SK-N-SH (cell line): ENCODE measurements around the gene SNAI3. TPM values are rescaled to one million over a fixed set of nuclear protein-coding genes. Genes with fewer than 3 reads are reported as not detected.

Experiments used
- CTCF ChIA-PET: fragments of 300-600, 350-600 bp; formaldehyde crosslinking; extraction: SDS; loops from one replicate; lab custom pipeline; 2021; lab: Yijun Ruan, JAX
- POLR2A ChIA-PET: fragments of 350-600 bp; sonication (Branson Sonifier 250); formaldehyde crosslinking; extraction: SDS; loops from one replicate; lab custom pipeline; 2020; ENCODE audit warnings: antibody characterized with exemption, inconsistent platforms; lab: Yijun Ruan, JAX
- DNase-seq: peaks from one replicate; pipeline ENCODE4 v3.0.0; 2012
- H2AFZ ChIP-seq: fragments of 200-600 bp; sonication (generic); 2 replicates; pipeline ENCODE4 v1.8.1; 2016; ENCODE audit warnings: antibody characterized with exemption, mild to moderate bottlenecking, low read depth
- H3F3A ChIP-seq: fragments of 200-600 bp; sonication (generic); replicated peaks from 2 replicates; pipeline ENCODE3; 2016; ENCODE audit warnings: antibody characterized with exemption, mild to moderate bottlenecking; ENCODE audit not compliant: insufficient read depth
- H3K27ac ChIP-seq, 2 experiments: fragments of 200-500 bp in 1 of 2; fragments of 200-600 bp in 1 of 2; sonication (Bioruptor generic) in 1 of 2; sonication (generic), shearing (Covaris generic) in 1 of 2; 2 replicates each; pipeline versions ENCODE4 v1.5.1 to v1.6.1; 2014 to 2016; ENCODE audit warnings: low read depth in 2 of 2, inconsistent platforms in 1 of 2, low read length in 1 of 2, mild to moderate bottlenecking in 1 of 2, mixed read lengths in 1 of 2
- H3K27me3 ChIP-seq: fragments of 200-600 bp; sonication (generic), shearing (Covaris generic); 2 replicates; pipeline ENCODE4 v1.6.1; 2016; ENCODE audit warnings: mixed run types; ENCODE audit not compliant: insufficient read depth
- H3K36me3 ChIP-seq, 2 experiments: fragments of 200-500 bp in 1 of 2; fragments of 200-600 bp in 1 of 2; sonication (Bioruptor generic) in 1 of 2; sonication (generic) in 1 of 2; replicated peaks in 1 of 2; 2 replicates each; pipeline versions ENCODE3 to v1.5.1; 2014 to 2016; ENCODE audit warnings: low read length in 1 of 2, mild to moderate bottlenecking in 1 of 2; ENCODE audit not compliant: insufficient read depth in 2 of 2, control insufficient read depth in 1 of 2
- H3K4me1 ChIP-seq, 2 experiments: fragments of 200-500 bp in 1 of 2; fragments of 200-600 bp in 1 of 2; sonication (Bioruptor generic) in 1 of 2; sonication (generic), shearing (Covaris generic) in 1 of 2; 2 replicates each; pipeline versions ENCODE4 v1.5.1 to v1.6.1; 2014 to 2016; ENCODE audit warnings: low read depth in 1 of 2, low read length in 1 of 2, mixed run types in 1 of 2; ENCODE audit not compliant: insufficient read depth in 2 of 2, control insufficient read depth in 1 of 2
- H3K4me2 ChIP-seq: fragments of 200-600 bp; sonication (generic), shearing (Covaris generic); 2 replicates; pipeline ENCODE4 v1.6.1; 2017; ENCODE audit warnings: mixed run types
- H3K4me3 ChIP-seq, 2 experiments: fragments of 200-500 bp in 1 of 2; fragments of 200-600 bp in 1 of 2; sonication (Bioruptor generic) in 1 of 2; sonication (generic), shearing (Covaris generic) in 1 of 2; 2 replicates each; pipeline versions ENCODE4 v1.5.1 to v1.8.1; 2014 to 2016; ENCODE audit warnings: low read depth in 2 of 2, inconsistent platforms in 1 of 2, low read length in 1 of 2, mild to moderate bottlenecking in 1 of 2, mixed read lengths in 1 of 2, moderate library complexity in 1 of 2
- H3K79me2 ChIP-seq: fragments of 200-600 bp; sonication (generic); 2 replicates; pipeline ENCODE4 v1.8.1; 2017; ENCODE audit warnings: mild to moderate bottlenecking; ENCODE audit not compliant: insufficient read depth
- H3K9ac ChIP-seq: fragments of 200-600 bp; sonication (generic); 2 replicates; pipeline ENCODE4 v1.6.1; 2017; ENCODE audit warnings: mixed run types
- H3K9me2 ChIP-seq: fragments of 200-600 bp; sonication (generic); 2 replicates; pipeline ENCODE4 v1.6.1; 2017; ENCODE audit warnings: mixed run types
- H3K9me3 ChIP-seq: fragments of 200-600 bp; sonication (generic); 2 replicates; pipeline ENCODE4 v1.6.1; 2017; ENCODE audit warnings: mixed run types, mild to moderate bottlenecking, moderate library complexity
- H4K20me1 ChIP-seq: fragments of 200-600 bp; sonication (generic); 2 replicates; pipeline ENCODE4 v1.6.1; 2017; ENCODE audit warnings: mild to moderate bottlenecking, mixed run types; ENCODE audit not compliant: insufficient read depth
- CHD2 ChIP-seq: fragments of 150-350 bp; IDR thresholded peaks from 2 replicates; pipeline ENCODE4 v1.6.1; 2018; ENCODE audit warnings: low read length; ENCODE audit not compliant: partially characterized antibody
- CTCF ChIP-seq: fragments of 200-600 bp; sonication (generic); IDR thresholded peaks from 2 replicates; pipeline ENCODE4 v1.6.1; 2017; ENCODE audit warnings: antibody characterized with exemption, mild to moderate bottlenecking, moderate library complexity
- EP300 ChIP-seq, 2 experiments: IDR thresholded peaks; 2 replicates each; pipeline versions ENCODE4 v1.4.0 to v1.6.1; 2012; ENCODE audit warnings: borderline replicate concordance in 1 of 2, low read depth in 1 of 2, low read length in 1 of 2
- EZH2phosphoT487 ChIP-seq: fragments of 200-600 bp; sonication (generic); IDR thresholded peaks from 2 replicates; pipeline ENCODE4 v1.6.1; 2017; ENCODE audit warnings: low read depth, mixed run types, mild to moderate bottlenecking, antibody characterized with exemption, moderate library complexity, borderline replicate concordance
- FOSL2 ChIP-seq: IDR thresholded peaks from 2 replicates; pipeline ENCODE4 v1.4.0; 2012; ENCODE audit warnings: low read depth, mild to moderate bottlenecking, moderate library complexity, borderline replicate concordance
- FOXJ3 ChIP-seq: sonication (generic); formaldehyde crosslinking; IDR thresholded peaks from 2 replicates; pipeline ENCODE4 v1.5.1; 2020; ENCODE audit warnings: mild to moderate bottlenecking, missing genetic modification reagents
- FOXM1 ChIP-seq: IDR thresholded peaks from 2 replicates; pipeline ENCODE4 v1.4.0; 2012; ENCODE audit warnings: low read depth, mild to moderate bottlenecking
- GATA2 ChIP-seq: sonication (generic); formaldehyde crosslinking; IDR thresholded peaks from 2 replicates; pipeline ENCODE4 v1.5.0; 2020; ENCODE audit warnings: mild to moderate bottlenecking, missing genetic modification reagents
- JUND ChIP-seq: IDR thresholded peaks from 2 replicates; pipeline ENCODE4 v1.4.0; 2012
- MAX ChIP-seq: IDR thresholded peaks from 2 replicates; pipeline ENCODE4 v1.4.0; 2012; ENCODE audit warnings: low read depth
- MEF2A ChIP-seq: IDR thresholded peaks from 2 replicates; pipeline ENCODE4 v1.4.0; 2012; ENCODE audit warnings: low read depth, borderline replicate concordance
- POLR2AphosphoS5 ChIP-seq: IDR thresholded peaks from 2 replicates; pipeline ENCODE4 v1.6.1; 2012; ENCODE audit warnings: low read depth, low read length
- RAD21 ChIP-seq: IDR thresholded peaks from 2 replicates; pipeline ENCODE4 v1.6.1; 2012; ENCODE audit warnings: mild to moderate bottlenecking, low read length
- REST ChIP-seq: IDR thresholded peaks from 2 replicates; pipeline ENCODE4 v1.6.1; 2012; ENCODE audit warnings: mild to moderate bottlenecking, low read depth, low read length, moderate library complexity
- SIN3A ChIP-seq: IDR thresholded peaks from 2 replicates; pipeline ENCODE4 v1.6.1; 2012; ENCODE audit warnings: low read depth, mild to moderate bottlenecking, low read length, moderate library complexity, borderline replicate concordance
- TAF1 ChIP-seq: IDR thresholded peaks from 2 replicates; pipeline ENCODE4 v1.6.1; 2012; ENCODE audit warnings: low read depth, mild to moderate bottlenecking, low read length, moderate library complexity, borderline replicate concordance
- TCF12 ChIP-seq: IDR thresholded peaks from 2 replicates; pipeline ENCODE4 v1.4.0; 2012
- YY1 ChIP-seq: IDR thresholded peaks from 2 replicates; pipeline ENCODE4 v1.4.0; 2012; ENCODE audit warnings: low read depth, mild to moderate bottlenecking
- WGBS: methylation state at CpG from one replicate; pipeline ENCODE4 v1.1.6; 2017; ENCODE audit warnings: low lambda C conversion rate; 5-methylcytosine and 5-hydroxymethylcytosine counted together
- polyA plus RNA-seq, 3 experiments: library from polyadenylated mRNA; depleted of rRNA; stranded (reverse); fragments of >200 nt; gene quantifications; 2 replicates each; pipeline ENCODE4 v1.2.3, GENCODE V29; 2012

The SNAI3 gene
- polyA plus RNA-seq, 1 of the 3 experiments (the other 2 are of a cell fraction) = 0.03 TPM

GRCh38 chr16:88716601-88717001, 30.3 kb upstream of the SNAI3 start:
- no peak for TF ChIP-seq SIN3A
- TF ChIP-seq FOSL2 = no peak
- TF ChIP-seq RAD21 = no peak
- no peak for TF ChIP-seq FOXM1
- no peak for TF ChIP-seq REST
- TF ChIP-seq MEF2A = no peak
- no peak for TF ChIP-seq GATA2 (CRISPR knock-in tag)
- no peak for TF ChIP-seq YY1
- no peak for TF ChIP-seq POLR2AphosphoS5
- TF ChIP-seq EP300 (IDR thresholded peaks at IDR 0.05; ENCODE audit: borderline replicate concordance in 1 of 2, low read depth in 1 of 2, low read length in 1 of 2) = no peak
- TF ChIP-seq MAX = no peak
- Histone ChIP-seq H4K20me1 (peaks cover 5% of the 10 kb centered on the region; the same call in 1 of the 2 replicates), H2AFZ (no peak overlapping the region), H3K9me2 (no peaks in the 10 kb centered on the region), H3K27me3 (no peaks in the 10 kb centered on the region), H3K9me3 (no peaks in the 10 kb centered on the region), H3K4me3 (no peak overlapping the region), H3K4me1 (no peaks in the 10 kb centered on the region), H3K27ac (no peak overlapping the region), H3K4me2 (no peak overlapping the region), H3K79me2 (no peaks in the 10 kb centered on the region), H3K36me3 (peaks cover 17 to 65% of the 10 kb centered on the region in 2 experiments), H3F3A (peaks cover 12% of the 10 kb centered on the region), H3K9ac (no peak overlapping the region)
- POLR2A ChIA-PET = no interaction called here
- no CpG with 5 or more reads among the region's 21 CpGs for WGBS
- DNase-seq = no peak
- CTCF ChIA-PET = interaction anchor here (1.3 kb wide), 1 partner anchor 20 kb away, joined by 7 read pairs; no protein-coding TSS in a partner anchor

GRCh38 chr16:88716201-88716600, 29.9 kb upstream of the SNAI3 start:
- Histone ChIP-seq H2AFZ (no peak overlapping the region), H3K27me3 (no peaks in the 10 kb centered on the region), H3K4me2 (no peak overlapping the region), H3K9me2 (no peaks in the 10 kb centered on the region), H3K79me2 (no peaks in the 10 kb centered on the region), H3K9ac (no peak overlapping the region), H4K20me1 (peaks cover 5% of the 10 kb centered on the region; the same call in 1 of the 2 replicates), H3K27ac (no peak overlapping the region), H3F3A (peaks cover 15% of the 10 kb centered on the region), H3K9me3 (no peaks in the 10 kb centered on the region), H3K4me1 (no peaks in the 10 kb centered on the region), H3K36me3 (peaks cover 17 to 62% of the 10 kb centered on the region in 2 experiments), H3K4me3 (no peak overlapping the region)
- TF ChIP-seq TCF12 = no peak
- TF ChIP-seq FOXM1 = no peak
- no peak for TF ChIP-seq EP300 (IDR thresholded peaks at IDR 0.05; ENCODE audit: borderline replicate concordance in 1 of 2, low read depth in 1 of 2, low read length in 1 of 2)
- no peak for TF ChIP-seq FOXJ3 (CRISPR knock-in tag)
- TF ChIP-seq CTCF = no peak
- TF ChIP-seq YY1 = no peak
- TF ChIP-seq JUND = no peak
- TF ChIP-seq TAF1 = no peak
- no peak for TF ChIP-seq EZH2phosphoT487
- TF ChIP-seq CHD2 = no peak
- TF ChIP-seq GATA2 (CRISPR knock-in tag) = no peak
- no CpG with 5 or more reads among the region's 15 CpGs for WGBS
- DNase-seq = no peak
- ChIA-PET POLR2A (no interaction called here), CTCF (interaction anchor here (1.3 kb wide), 1 partner anchor 21 kb away, joined by 7 read pairs; no protein-coding TSS in a partner anchor)
